Suprapubic skin (tissue), 4 donors: ENCODE results near the gene MYLK4. TPM values are rescaled to one million over a fixed set of nuclear protein-coding genes. Genes with fewer than 3 reads are reported as not detected.

Source experiments
- DNase-seq, 2 donors: peaks; one replicate each; pipeline ENCODE4 v3.0.0-alpha.2; 2019; ENCODE audit warnings: low spot score in 2 of 2
- H3K27ac ChIP-seq: fragments of 200-600 bp; sonication (generic); one replicate; pipeline ENCODE4 v1.5.1; 2019
- H3K27me3 ChIP-seq: fragments of 200-600 bp; sonication (generic); one replicate; pipeline ENCODE4 v1.5.1; 2019
- H3K36me3 ChIP-seq: fragments of 200-600 bp; sonication (generic); one replicate; pipeline ENCODE4 v1.5.1; 2019
- H3K4me1 ChIP-seq: fragments of 200-600 bp; sonication (generic); one replicate; pipeline ENCODE4 v1.5.1; 2019
- H3K4me3 ChIP-seq: fragments of 200-600 bp; sonication (generic); one replicate; pipeline ENCODE4 v1.5.1; 2019; ENCODE audit warnings: mild to moderate bottlenecking
- H3K9me3 ChIP-seq: fragments of 200-600 bp; sonication (generic); one replicate; pipeline ENCODE4 v1.5.1; 2019
- EP300 ChIP-seq: sonication (generic); formaldehyde crosslinking; IDR thresholded peaks from one replicate; pipeline ENCODE4 v1.6.1; 2017; ENCODE audit warnings: antibody characterized with exemption
- POLR2A ChIP-seq, 2 donors: fragments of 450-650 bp; IDR thresholded peaks; one replicate each; pipeline ENCODE4 v1.6.1; 2017; ENCODE audit warnings: antibody characterized with exemption in 2 of 2, mild to moderate bottlenecking in 2 of 2, moderate library complexity in 2 of 2
- POLR2AphosphoS5 ChIP-seq, 3 donors: sonication (generic); formaldehyde crosslinking; IDR thresholded peaks; one replicate each; pipeline ENCODE4 v1.6.1; 2017; ENCODE audit warnings: antibody characterized with exemption in 3 of 3
- WGBS: methylation state at CpG from one replicate; pipeline ENCODE4 v1.1.5; 2018; 5-methylcytosine and 5-hydroxymethylcytosine counted together
- total RNA-seq, 4 donors: library from RNA; depleted of rRNA; stranded (reverse); fragments of >200 nt; gene quantifications; one replicate each; pipeline ENCODE4 v1.1.0, GENCODE V29; 2016
- TF ChIP-seq, protein P1 (sequence below), 2 donors: fragments of 200-600 bp in 1 of 2; fragments of 450-650 bp in 1 of 2; sonication (generic) in 1 of 2; IDR thresholded peaks; one replicate each; pipeline ENCODE4 v1.5.1; 2016 to 2019; ENCODE audit warnings: antibody characterized with exemption in 2 of 2, mild to moderate bottlenecking in 1 of 2, moderate library complexity in 1 of 2

MYLK4 gene
- total RNA-seq, 4 donors from 2014 or later: 1.8 to 6.6 (median 3.5) TPM

DNA sequence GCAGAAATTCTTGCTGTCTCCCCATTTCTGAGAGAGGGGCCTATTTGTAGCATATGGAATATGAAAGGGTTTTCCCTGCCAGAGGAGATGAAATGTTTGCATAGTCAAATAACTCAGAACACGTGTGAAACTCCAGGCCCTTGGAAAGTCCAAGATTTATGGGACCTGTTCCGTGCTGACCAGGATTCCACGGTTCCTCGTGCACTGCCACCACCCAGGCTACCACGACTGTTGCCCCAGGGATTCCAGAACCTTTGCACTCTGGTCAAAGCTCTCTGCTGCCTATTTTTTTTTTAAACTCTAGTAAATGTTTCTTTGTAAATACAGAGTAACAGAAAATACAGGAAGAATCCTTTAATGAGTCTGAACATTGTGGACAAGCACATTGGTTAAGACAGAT, 35.0 kb downstream of the MYLK4 start:
- 71% methylated on average over 5 of the region's 5 CpGs for WGBS
- H3K36me3 ChIP-seq: no peaks in the 10 kb centered on the region
- H3K4me3 ChIP-seq: no peak overlapping the region
- H3K27ac ChIP-seq: no peak overlapping the region
- H3K27me3 ChIP-seq: no peaks in the 10 kb centered on the region
- DNase-seq: no peak
- no peaks in the 10 kb centered on the region for H3K4me1 ChIP-seq
- TF ChIP-seq POLR2A (IDR thresholded peaks at IDR 0.05) (no peak), POLR2AphosphoS5 (IDR thresholded peaks at IDR 0.05) (no peak), EP300 (no peak)
- TF ChIP-seq, protein P1, sequence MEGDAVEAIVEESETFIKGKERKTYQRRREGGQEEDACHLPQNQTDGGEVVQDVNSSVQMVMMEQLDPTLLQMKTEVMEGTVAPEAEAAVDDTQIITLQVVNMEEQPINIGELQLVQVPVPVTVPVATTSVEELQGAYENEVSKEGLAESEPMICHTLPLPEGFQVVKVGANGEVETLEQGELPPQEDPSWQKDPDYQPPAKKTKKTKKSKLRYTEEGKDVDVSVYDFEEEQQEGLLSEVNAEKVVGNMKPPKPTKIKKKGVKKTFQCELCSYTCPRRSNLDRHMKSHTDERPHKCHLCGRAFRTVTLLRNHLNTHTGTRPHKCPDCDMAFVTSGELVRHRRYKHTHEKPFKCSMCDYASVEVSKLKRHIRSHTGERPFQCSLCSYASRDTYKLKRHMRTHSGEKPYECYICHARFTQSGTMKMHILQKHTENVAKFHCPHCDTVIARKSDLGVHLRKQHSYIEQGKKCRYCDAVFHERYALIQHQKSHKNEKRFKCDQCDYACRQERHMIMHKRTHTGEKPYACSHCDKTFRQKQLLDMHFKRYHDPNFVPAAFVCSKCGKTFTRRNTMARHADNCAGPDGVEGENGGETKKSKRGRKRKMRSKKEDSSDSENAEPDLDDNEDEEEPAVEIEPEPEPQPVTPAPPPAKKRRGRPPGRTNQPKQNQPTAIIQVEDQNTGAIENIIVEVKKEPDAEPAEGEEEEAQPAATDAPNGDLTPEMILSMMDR (IDR thresholded peaks at IDR 0.05): no peak
- H3K9me3 ChIP-seq: peaks cover 3% of the 10 kb centered on the region

DNA sequence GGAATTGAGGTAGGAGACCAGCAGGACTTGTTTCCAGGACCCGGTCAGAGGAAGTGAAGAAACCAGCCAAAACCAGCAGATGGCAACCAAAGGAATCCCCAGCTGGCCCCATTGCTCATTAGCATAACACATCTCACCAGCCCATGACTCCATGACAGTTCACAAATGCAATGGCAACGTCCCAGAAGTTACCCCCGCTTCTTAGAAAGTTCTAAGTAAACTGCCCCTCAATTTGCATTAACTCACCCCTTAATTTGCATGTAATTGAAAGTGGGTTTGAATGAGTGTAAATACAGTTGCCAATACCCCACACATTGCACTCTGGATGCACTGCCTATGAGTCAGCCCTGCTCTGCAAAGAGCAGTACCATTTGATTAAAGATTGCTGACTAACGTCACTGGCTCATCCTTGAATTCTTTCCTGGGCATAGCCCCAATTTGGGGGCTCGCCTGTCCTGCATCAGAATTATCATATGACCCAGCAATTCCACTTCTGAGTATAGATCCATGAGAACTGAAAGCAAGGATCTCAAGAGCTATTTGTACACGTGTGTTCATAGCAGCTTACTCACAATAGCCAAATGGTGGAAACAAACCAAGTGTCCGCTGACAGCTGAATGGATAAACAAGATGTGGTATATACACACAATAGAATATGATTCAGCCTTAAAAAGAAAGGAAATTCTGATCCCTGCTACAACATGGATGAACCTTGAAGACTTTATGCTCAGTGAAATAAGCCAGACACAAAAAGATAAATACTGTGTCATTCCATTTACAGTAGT, 36.4 kb downstream of the MYLK4 start:
- Histone ChIP-seq H3K4me1 (no peaks in the 10 kb centered on the region), H3K36me3 (no peaks in the 10 kb centered on the region), H3K9me3 (peaks cover 7% of the 10 kb centered on the region), H3K27me3 (no peaks in the 10 kb centered on the region), H3K27ac (no peak overlapping the region), H3K4me3 (no peak overlapping the region)
- no peak for DNase-seq
- TF ChIP-seq, protein P1 (IDR thresholded peaks at IDR 0.05): no peak
- no peak for TF ChIP-seq POLR2A (IDR thresholded peaks at IDR 0.05)
- no peak for TF ChIP-seq EP300
- TF ChIP-seq POLR2AphosphoS5 (IDR thresholded peaks at IDR 0.05): no peak
- 80% methylated on average over 7 of the region's 7 CpGs for WGBS

DNA sequence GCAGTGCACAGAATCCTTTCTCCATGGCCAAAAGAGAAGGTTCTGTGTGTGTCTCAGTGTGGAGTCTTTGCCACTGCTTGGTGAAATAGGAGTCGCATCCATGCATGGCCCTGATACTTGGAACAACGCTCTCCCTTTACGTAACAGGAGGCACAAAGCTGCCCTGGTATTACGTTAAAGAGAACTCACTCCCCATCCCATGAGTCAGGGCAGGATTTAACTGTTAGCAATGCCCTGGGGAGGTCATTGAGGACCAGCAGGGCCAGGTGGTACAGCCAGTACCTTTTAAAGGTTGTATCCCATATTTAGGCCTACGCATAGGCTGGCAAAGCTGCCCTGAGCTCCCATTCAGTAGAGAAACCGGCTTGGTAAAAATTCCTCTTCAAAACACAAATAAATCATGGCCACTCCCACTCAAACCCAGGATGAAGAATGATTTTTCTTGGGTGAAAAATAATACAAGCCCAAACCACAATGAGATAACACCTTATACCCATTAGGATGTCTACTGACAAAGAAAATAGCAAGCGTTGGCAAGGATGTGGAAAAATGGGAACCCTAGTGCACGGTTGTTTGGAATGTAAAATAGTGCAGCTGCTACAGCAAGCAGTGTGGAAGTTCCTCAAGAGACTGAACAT, 37.1 kb downstream of the MYLK4 start:
- 97% methylated on average over 8 of the region's 8 CpGs for WGBS
- no peak overlapping the region for H3K4me3 ChIP-seq
- H3K9me3 ChIP-seq: peaks cover 7% of the 10 kb centered on the region
- TF ChIP-seq EP300 (no peak), POLR2AphosphoS5 (IDR thresholded peaks at IDR 0.05) (no peak), POLR2A (IDR thresholded peaks at IDR 0.05) (no peak)
- TF ChIP-seq, protein P1 (IDR thresholded peaks at IDR 0.05): no peak
- no peak for DNase-seq
- no peaks in the 10 kb centered on the region for H3K36me3 ChIP-seq
- no peaks in the 10 kb centered on the region for H3K27me3 ChIP-seq
- no peak overlapping the region for H3K27ac ChIP-seq
- H3K4me1 ChIP-seq: peaks cover 5% of the 10 kb centered on the region

DNA sequence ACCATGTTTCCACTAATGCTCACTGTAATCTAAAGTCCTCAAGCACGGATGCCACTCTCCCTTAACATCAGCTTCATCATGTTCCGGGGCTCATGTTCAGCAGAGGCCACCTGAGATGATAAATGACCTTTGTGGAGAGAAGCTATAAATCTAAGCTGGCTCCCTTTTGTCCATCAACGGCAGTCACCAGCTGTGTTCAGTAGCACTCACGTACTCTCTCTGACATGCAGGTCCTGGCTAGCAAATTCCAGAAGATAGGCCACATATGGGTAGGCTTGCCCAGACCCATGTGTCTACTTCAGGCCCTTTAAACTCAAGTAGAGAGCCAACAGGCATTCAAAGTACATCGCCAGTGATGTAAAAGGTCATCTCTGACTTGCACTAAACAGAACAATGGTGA, 38.6 kb downstream of the MYLK4 start:
- DNase-seq: no peak
- TF ChIP-seq EP300: no peak
- TF ChIP-seq, protein P1 (IDR thresholded peaks at IDR 0.05): no peak
- TF ChIP-seq POLR2AphosphoS5 (IDR thresholded peaks at IDR 0.05): no peak
- TF ChIP-seq POLR2A (IDR thresholded peaks at IDR 0.05): no peak
- H3K4me1 ChIP-seq: peaks cover 8% of the 10 kb centered on the region

DNA sequence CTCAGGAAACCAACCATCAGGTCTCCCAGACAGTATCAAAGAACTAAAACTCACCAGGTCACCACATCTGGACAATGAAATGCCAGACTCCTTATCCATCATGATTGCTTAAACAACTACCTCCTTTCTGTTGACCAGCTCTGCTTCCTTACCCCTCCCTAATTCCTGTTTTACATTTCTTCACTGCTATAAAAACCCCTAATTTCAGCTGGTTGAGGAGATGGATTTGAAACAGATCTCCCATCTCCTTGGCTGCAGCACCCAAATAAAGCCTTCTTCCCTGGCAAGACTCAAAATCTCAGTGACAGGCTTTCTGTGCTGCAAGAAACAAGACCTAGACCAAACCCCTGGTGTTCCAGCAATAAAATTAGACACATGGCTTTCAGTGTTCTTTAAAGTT, 40.3 kb downstream of the MYLK4 start:
- DNase-seq: no peak
- Histone ChIP-seq H3K4me1 (peaks cover 15% of the 10 kb centered on the region), H3K4me3 (no peak overlapping the region), H3K27me3 (no peaks in the 10 kb centered on the region), H3K9me3 (peaks cover 7% of the 10 kb centered on the region), H3K36me3 (no peaks in the 10 kb centered on the region), H3K27ac (no peak overlapping the region)
- TF ChIP-seq POLR2AphosphoS5 (IDR thresholded peaks at IDR 0.05) (no peak), EP300 (no peak), POLR2A (IDR thresholded peaks at IDR 0.05) (no peak)
- TF ChIP-seq, protein P1 (IDR thresholded peaks at IDR 0.05): no peak

More for the DNA sequence above, 38.6 kb downstream of the MYLK4 start:
- 82% methylated on average over 5 of the region's 5 CpGs for WGBS
- Histone ChIP-seq H3K36me3 (no peaks in the 10 kb centered on the region), H3K27ac (no peak overlapping the region), H3K27me3 (no peaks in the 10 kb centered on the region), H3K9me3 (peaks cover 7% of the 10 kb centered on the region), H3K4me3 (no peak overlapping the region)
